22Rv1 (cell line): ENCODE measurements around the gene GSC2.

Source experiments
- CTCF ChIP-seq: fragments of 450-650 bp; IDR thresholded peaks from 2 replicates; pipeline ENCODE4 v1.5.1; 2017; ENCODE audit warnings: mild to moderate bottlenecking
- ZFX ChIP-seq: fragments of 450-650 bp; IDR thresholded peaks from 2 replicates; pipeline ENCODE4 v1.6.1; 2017; ENCODE audit warnings: antibody characterized with exemption, borderline replicate concordance

GRCh38 chr22:19133561-19133960 is 16.5 kb downstream of the GSC2 start:
- TF ChIP-seq CTCF (no peak), ZFX (no peak)
